Mononuclear cell (primary cell): ENCODE measurements around the gene GRIA3. TPM values are rescaled to one million over a fixed set of nuclear protein-coding genes. Genes with fewer than 3 reads are reported as not detected.
"Not testable (repeated sequence)": the region's sequence is repeated elsewhere in the genome, so short reads cannot be mapped to it uniquely, and the experiment has no call there.

Experiments used
- H3K27me3 ChIP-seq: 2 replicates; pipeline ENCODE4 v1.6.0; 2011; ENCODE audit warnings: low read length, control low read depth; ENCODE audit not compliant: insufficient read depth
- H3K4me1 ChIP-seq: 2 replicates; pipeline ENCODE4 v1.5.1; 2011; ENCODE audit warnings: mild to moderate bottlenecking, low read length, control low read depth; ENCODE audit not compliant: insufficient read depth
- H3K4me3 ChIP-seq: 2 replicates; pipeline ENCODE4 v1.5.1; 2011; ENCODE audit warnings: mild to moderate bottlenecking, low read length, moderate library complexity
- H3K9me3 ChIP-seq: 2 replicates; pipeline ENCODE4 v1.5.1; 2011; ENCODE audit warnings: low read depth, mild to moderate bottlenecking, control low read depth, low read length
- total RNA-seq: library from RNA; depleted of rRNA; stranded (reverse); fragments of >200 nt; gene quantifications from one replicate; pipeline ENCODE4 v1.2.3, GENCODE V29; 2012

The GRIA3 gene
- total RNA-seq, 1 donor = 0.10 TPM

GRCh38 chrX:123422875-123423274 is 238.8 kb downstream of the GRIA3 start:
- H3K27me3 ChIP-seq = no peaks in the 10 kb centered on the region
- no peaks in the 10 kb centered on the region for H3K9me3 ChIP-seq
- H3K4me1 ChIP-seq = no peaks in the 10 kb centered on the region
- H3K4me3 ChIP-seq = no peak overlapping the region

GRCh38 chrX:123424546-123424945 is 240.5 kb downstream of the GRIA3 start:
- Histone ChIP-seq H3K4me1 (no peaks in the 10 kb centered on the region), H3K27me3 (no peaks in the 10 kb centered on the region), H3K9me3 (no peaks in the 10 kb centered on the region), H3K4me3 (no peak overlapping the region)

GRCh38 chrX:123425471-123425870 is 241.4 kb downstream of the GRIA3 start:
- Histone ChIP-seq H3K4me1 (no peaks in the 10 kb centered on the region), H3K4me3 (no peak overlapping the region), H3K27me3 (no peaks in the 10 kb centered on the region), H3K9me3 (no peaks in the 10 kb centered on the region)

GRCh38 chrX:123425904-123426303 is 241.8 kb downstream of the GRIA3 start:
- no peak overlapping the region for H3K4me3 ChIP-seq

GRCh38 chrX:123432361-123433150 is 248.5 kb downstream of the GRIA3 start:
- Histone ChIP-seq H3K9me3 (no peaks in the 10 kb centered on the region), H3K4me3 (no peak overlapping the region), H3K4me1 (no peaks in the 10 kb centered on the region), H3K27me3 (no peaks in the 10 kb centered on the region)

More at GRCh38 chrX:123425904-123426303, 241.8 kb downstream of the GRIA3 start:
- H3K27me3 ChIP-seq = no peaks in the 10 kb centered on the region
- H3K9me3 ChIP-seq = no peaks in the 10 kb centered on the region
- H3K4me1 ChIP-seq = no peaks in the 10 kb centered on the region

GRCh38 chrX:123436512-123437136 is 252.5 kb downstream of the GRIA3 start:
- Histone ChIP-seq H3K27me3 (no peaks in the 10 kb centered on the region), H3K9me3 (no peaks in the 10 kb centered on the region), H3K4me1 (no peaks in the 10 kb centered on the region), H3K4me3 (no peak overlapping the region)

GRCh38 chrX:123439926-123440325 is 255.8 kb downstream of the GRIA3 start:
- not testable (repeated sequence) for H3K27me3 ChIP-seq, H3K9me3 ChIP-seq

GRCh38 chrX:123442764-123443163 is 258.7 kb downstream of the GRIA3 start:
- H3K4me1 ChIP-seq = no peaks in the 10 kb centered on the region
- H3K27me3 ChIP-seq = no peaks in the 10 kb centered on the region
- no peaks in the 10 kb centered on the region for H3K9me3 ChIP-seq
- H3K4me3 ChIP-seq = no peak overlapping the region

More at GRCh38 chrX:123439926-123440325, 255.8 kb downstream of the GRIA3 start:
- H3K4me1 ChIP-seq, H3K4me3 ChIP-seq: not testable (repeated sequence)

- Histone ChIP-seq H3K4me1 (no peaks in the 10 kb centered on the region), H3K4me3 (no peak overlapping the region), H3K9me3 (no peaks in the 10 kb centered on the region), H3K27me3 (no peaks in the 10 kb centered on the region)
Measured at GRCh38 chrX:123447506-123447905, 263.4 kb downstream of the GRIA3 start.

GRCh38 chrX:123449335-123449734 is 265.3 kb downstream of the GRIA3 start:
- H3K4me1 ChIP-seq = no peaks in the 10 kb centered on the region

GRCh38 chrX:123450222-123450621 is 266.1 kb downstream of the GRIA3 start:
- Histone ChIP-seq H3K4me1 (no peaks in the 10 kb centered on the region), H3K9me3 (no peaks in the 10 kb centered on the region), H3K27me3 (no peaks in the 10 kb centered on the region), H3K4me3 (no peak overlapping the region)

More at GRCh38 chrX:123449335-123449734, 265.3 kb downstream of the GRIA3 start:
- no peaks in the 10 kb centered on the region for H3K27me3 ChIP-seq
- H3K9me3 ChIP-seq = no peaks in the 10 kb centered on the region
- no peak overlapping the region for H3K4me3 ChIP-seq

- H3K4me1 ChIP-seq = no peaks in the 10 kb centered on the region
- no peak overlapping the region for H3K4me3 ChIP-seq
- H3K9me3 ChIP-seq = no peaks in the 10 kb centered on the region
- H3K27me3 ChIP-seq = no peaks in the 10 kb centered on the region
Measured at GRCh38 chrX:123454712-123455431, 270.8 kb downstream of the GRIA3 start.

- no peaks in the 10 kb centered on the region for H3K4me1 ChIP-seq
- H3K27me3 ChIP-seq = no peaks in the 10 kb centered on the region
- H3K4me3 ChIP-seq = no peak overlapping the region
- H3K9me3 ChIP-seq = no peaks in the 10 kb centered on the region
Measured at GRCh38 chrX:123455693-123456092, 271.6 kb downstream of the GRIA3 start.

GRCh38 chrX:123464709-123465108 is 280.6 kb downstream of the GRIA3 start:
- Histone ChIP-seq H3K27me3 (no peaks in the 10 kb centered on the region), H3K4me3 (no peak overlapping the region), H3K4me1 (no peaks in the 10 kb centered on the region), H3K9me3 (no peaks in the 10 kb centered on the region)

GRCh38 chrX:123468481-123468880 is 284.4 kb downstream of the GRIA3 start:
- H3K9me3 ChIP-seq = no peaks in the 10 kb centered on the region

More at GRCh38 chrX:123468481-123468880, 284.4 kb downstream of the GRIA3 start:
- H3K4me1 ChIP-seq = no peaks in the 10 kb centered on the region
- H3K4me3 ChIP-seq = no peak overlapping the region
- H3K27me3 ChIP-seq = no peaks in the 10 kb centered on the region
